NCI-H1417 treated with DMSO at 0.1 percent for 48 hours (cell line): Measurements from ENCODE around the gene AUTS2.

Source experiments
- DNase-seq: peaks from one replicate; lab custom pipeline; 2025; lab: John Stamatoyannopoulos, UW

The AUTS2 gene

GRCh38 chr7:70383066-70383782, 784.9 kb downstream of the AUTS2 start:
- DNase-seq: no peak

- DNase-seq: no peak
These were observed 785.7 kb downstream of the AUTS2 start for GRCh38 chr7:70384024-70384423.

- no peak for DNase-seq
These were observed 786.6 kb downstream of the AUTS2 start for GRCh38 chr7:70384891-70385290.

- no peak for DNase-seq
These were observed 788.9 kb downstream of the AUTS2 start for GRCh38 chr7:70387217-70387616.

GRCh38 chr7:70389531-70390151, 791.4 kb downstream of the AUTS2 start:
- no peak for DNase-seq

- DNase-seq: no peak
These were observed 792.0 kb downstream of the AUTS2 start for GRCh38 chr7:70390251-70390650.

GRCh38 chr7:70392256-70392876, 794.1 kb downstream of the AUTS2 start:
- DNase-seq: no peak

- DNase-seq: no peak
These were observed 794.7 kb downstream of the AUTS2 start for GRCh38 chr7:70392877-70393435.

GRCh38 chr7:70393956-70394355, 795.7 kb downstream of the AUTS2 start:
- DNase-seq: no peak

GRCh38 chr7:70400829-70401380, 802.6 kb downstream of the AUTS2 start:
- DNase-seq: no peak

- no peak for DNase-seq
These were observed 803.8 kb downstream of the AUTS2 start for GRCh38 chr7:70402069-70402468.

GRCh38 chr7:70405241-70405640, 807.0 kb downstream of the AUTS2 start:
- DNase-seq: no peak

GRCh38 chr7:70406186-70406949, 808.1 kb downstream of the AUTS2 start:
- DNase-seq: no peak

GRCh38 chr7:70406950-70407209, 808.6 kb downstream of the AUTS2 start:
- DNase-seq: no peak

GRCh38 chr7:70408477-70408876, 810.2 kb downstream of the AUTS2 start:
- no peak for DNase-seq

GRCh38 chr7:70408891-70409290, 810.6 kb downstream of the AUTS2 start:
- no peak for DNase-seq

GRCh38 chr7:70410134-70410750, 812.0 kb downstream of the AUTS2 start:
- no peak for DNase-seq

GRCh38 chr7:70414368-70414767, 816.1 kb downstream of the AUTS2 start:
- DNase-seq: no peak

- no peak for DNase-seq
These were observed 817.1 kb downstream of the AUTS2 start for GRCh38 chr7:70415179-70415972.

GRCh38 chr7:70416347-70416985, 818.2 kb downstream of the AUTS2 start:
- DNase-seq: no peak
